Measurements from ENCODE around the gene BDH1. TPM values are rescaled to one million over a fixed set of nuclear protein-coding genes. Genes with fewer than 3 reads are reported as not detected.

Gene BDH1
- total and polyA plus RNA-seq, 2 of the 13 experiments (the other 11 are each of a cell fraction or from before 2014, with no cell fraction given), result 21.2 to 71.9 TPM

DNA sequence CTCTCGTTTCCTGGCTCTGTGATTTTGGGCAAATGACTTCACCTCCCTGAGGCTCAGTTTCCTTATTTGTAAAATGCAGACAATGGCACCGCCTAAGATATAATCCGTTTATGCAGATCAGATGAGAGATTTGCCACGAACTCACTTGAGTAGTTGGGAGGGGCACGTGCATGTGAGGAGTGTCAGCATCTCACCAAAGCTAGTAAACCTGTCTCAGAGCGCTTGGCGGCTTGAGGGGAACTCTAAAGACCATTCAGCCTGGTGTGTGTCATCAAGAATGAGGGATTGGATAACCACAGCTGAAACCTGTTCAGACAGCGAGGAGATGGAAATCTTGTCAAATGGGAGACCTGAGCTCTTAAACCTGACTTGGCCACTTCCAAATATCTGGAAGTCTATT, 48.7 kb downstream of the BDH1 start:
- no peak for FAIRE-seq
- intact Hi-C loops (cut with micrococcal nuclease; ENCODE audit: unreplicated experiment), result no loop called here
- H3K4me2 ChIP-seq (ENCODE audit: low read depth, low read length), result no peak overlapping the region
- CTCF ChIA-PET (ENCODE audit: low intra/inter-chr PET ratio, low total read pairs), result no interaction called here
- in situ Hi-C loops (cut with HindIII; ENCODE audit: extremely low pct_ligation_motif_present, low pct_unique_long_range_greater_than_20kb), result loop anchor here (10.0 to 25.0 kb wide), 2 partner anchors 212 to 520 kb away; partner anchors contain the start of gene DLG1
- no peak overlapping the region for H3K4me3 ChIP-seq (replicated peaks in 1 of 3; ENCODE audit: insufficient read depth in 1 of 3, low read depth in 2 of 3, low read length in 3 of 3)
- no peaks in the 10 kb centered on the region for H3K9me3 ChIP-seq (ENCODE audit: low read length)
- H3K4me1 ChIP-seq (ENCODE audit: insufficient read depth, low read length), result peaks cover 56% of the 10 kb centered on the region
- H3K27me3 ChIP-seq (ENCODE audit: control insufficient read depth in 1 of 2, insufficient read depth in 2 of 2, low read length in 2 of 2), result no peaks in the 10 kb centered on the region; a peak in 1 of 5 replicates
- no peak overlapping the region for H3K9ac ChIP-seq (ENCODE audit: insufficient read depth, low read depth, low read length)
- TF ChIP-seq MED8 (CRISPR knock-in tag; IDR thresholded peaks at IDR 0.05; ENCODE audit: insufficient replicate concordance), result no peak
- TF ChIP-seq ZNF468 (CRISPR knock-in tag; IDR thresholded peaks at IDR 0.05), result no peak
- TF ChIP-seq RXRB (CRISPR knock-in tag; IDR thresholded peaks at IDR 0.05; ENCODE audit: borderline replicate concordance), result no peak
- POLR2A ChIA-PET, result no interaction called here
- 88% methylated on average over 8 of the region's 8 CpGs for WGBS (ENCODE audit: low lambda C conversion rate)
- H3K36me3 ChIP-seq (replicated peaks in 1 of 2; ENCODE audit: control insufficient read depth in 1 of 2, insufficient read depth in 2 of 2, low read length in 2 of 2), result peaks cover 0 to 6% of the 10 kb centered on the region in 2 experiments; a peak in 3 of 5 replicates
- no peak overlapping the region for H2AFZ ChIP-seq (ENCODE audit: low read length)
- H3K79me2 ChIP-seq (ENCODE audit: insufficient read depth, low read length), result no peaks in the 10 kb centered on the region
- DNase-seq (ENCODE audit: low spot score), result no peak
- H3K27ac ChIP-seq (ENCODE audit: extremely low read length, insufficient read depth, low read length), result no peak overlapping the region
- ATAC-seq, result no peak
- no peaks in the 10 kb centered on the region for H4K20me1 ChIP-seq (ENCODE audit: insufficient read depth, low read length)
- BruUV-seq (replicated peaks), result no TSS peak

GRCh38 chr3:197505796-197506548, 49.8 kb downstream of the BDH1 start:
- H4K20me1 ChIP-seq (ENCODE audit: insufficient read depth, low read length), result no peaks in the 10 kb centered on the region
- no peaks in the 10 kb centered on the region for H3K9me3 ChIP-seq (ENCODE audit: low read length)
- ATAC-seq (no peak), FAIRE-seq (no peak), DNase-seq (ENCODE audit: low spot score) (no peak)
- intact Hi-C loops (cut with micrococcal nuclease; ENCODE audit: unreplicated experiment), result no loop called here
- BruUV-seq (replicated peaks), result no TSS peak
- no peak overlapping the region for H3K4me2 ChIP-seq (ENCODE audit: low read depth, low read length)
- ChIA-PET CTCF (ENCODE audit: low intra/inter-chr PET ratio, low total read pairs) (no interaction called here), POLR2A (interaction anchor here (0.6 kb wide), 1 partner anchor 276 kb away, joined by 3 read pairs; no protein-coding TSS in a partner anchor)
- no peak overlapping the region for H3K9ac ChIP-seq (ENCODE audit: insufficient read depth, low read depth, low read length)
- WGBS (ENCODE audit: low lambda C conversion rate), result 73% methylated on average over 17 of the region's 24 CpGs
- no peaks in the 10 kb centered on the region; a peak in 1 of 5 replicates for H3K27me3 ChIP-seq (ENCODE audit: control insufficient read depth in 1 of 2, insufficient read depth in 2 of 2, low read length in 2 of 2)
- no peak overlapping the region for H3K4me3 ChIP-seq (replicated peaks in 1 of 3; ENCODE audit: insufficient read depth in 1 of 3, low read depth in 2 of 3, low read length in 3 of 3)
- no peak overlapping the region for H3K27ac ChIP-seq (ENCODE audit: extremely low read length, insufficient read depth, low read length)
- no peak overlapping the region for H2AFZ ChIP-seq (ENCODE audit: low read length)
- H3K4me1 ChIP-seq (ENCODE audit: insufficient read depth, low read length), result peaks cover 67% of the 10 kb centered on the region
- no peaks in the 10 kb centered on the region for H3K36me3 ChIP-seq (replicated peaks in 1 of 2; ENCODE audit: control insufficient read depth in 1 of 2, insufficient read depth in 2 of 2, low read length in 2 of 2)
- no peaks in the 10 kb centered on the region for H3K79me2 ChIP-seq (ENCODE audit: insufficient read depth, low read length)
- in situ Hi-C loops (cut with HindIII; ENCODE audit: extremely low pct_ligation_motif_present, low pct_unique_long_range_greater_than_20kb), result loop anchor here (10.0 to 25.0 kb wide), 2 partner anchors 211 to 519 kb away; partner anchors contain the start of gene DLG1
- TF ChIP-seq NONO (IDR thresholded peaks at IDR 0.05) (no peak), NONO (CRISPR knock-in tag; conservative IDR thresholded peaks at IDR 0.05) (no peak), ELK4 (CRISPR knock-in tag; IDR thresholded peaks at IDR 0.05; ENCODE audit: borderline replicate concordance) (no peak), ZSCAN30 (CRISPR knock-in tag; IDR thresholded peaks at IDR 0.05) (no peak), BCLAF1 (IDR thresholded peaks at IDR 0.05) (no peak), CHCHD3 (CRISPR knock-in tag; IDR thresholded peaks at IDR 0.05) (no peak), NBN (conservative IDR thresholded peaks at IDR 0.05) (no peak), SMAD9 (CRISPR knock-in tag; IDR thresholded peaks at IDR 0.05) (no peak), RXRB (CRISPR knock-in tag; IDR thresholded peaks at IDR 0.05; ENCODE audit: borderline replicate concordance) (no peak)
- TF ChIP-seq, protein P1, sequence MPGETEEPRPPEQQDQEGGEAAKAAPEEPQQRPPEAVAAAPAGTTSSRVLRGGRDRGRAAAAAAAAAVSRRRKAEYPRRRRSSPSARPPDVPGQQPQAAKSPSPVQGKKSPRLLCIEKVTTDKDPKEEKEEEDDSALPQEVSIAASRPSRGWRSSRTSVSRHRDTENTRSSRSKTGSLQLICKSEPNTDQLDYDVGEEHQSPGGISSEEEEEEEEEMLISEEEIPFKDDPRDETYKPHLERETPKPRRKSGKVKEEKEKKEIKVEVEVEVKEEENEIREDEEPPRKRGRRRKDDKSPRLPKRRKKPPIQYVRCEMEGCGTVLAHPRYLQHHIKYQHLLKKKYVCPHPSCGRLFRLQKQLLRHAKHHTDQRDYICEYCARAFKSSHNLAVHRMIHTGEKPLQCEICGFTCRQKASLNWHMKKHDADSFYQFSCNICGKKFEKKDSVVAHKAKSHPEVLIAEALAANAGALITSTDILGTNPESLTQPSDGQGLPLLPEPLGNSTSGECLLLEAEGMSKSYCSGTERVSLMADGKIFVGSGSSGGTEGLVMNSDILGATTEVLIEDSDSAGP (CRISPR knock-in tag; IDR thresholded peaks at IDR 0.05; ENCODE audit: borderline replicate concordance), result no peak
